Effector memory CD4-positive, alpha-beta T cell (primary cell): ENCODE data around the gene TSPAN10.

Experiments
- DNase-seq, 3 donors: peaks; one replicate each; pipeline ENCODE4 v3.0.0-alpha.2; 2020
- H3K27ac ChIP-seq: 2 replicates; pipeline ENCODE4 v1.7.0; 2013; ENCODE audit warnings: mild to moderate bottlenecking, low read length, moderate library complexity; ENCODE audit not compliant: insufficient read depth, poor library complexity, severe bottlenecking
- H3K27me3 ChIP-seq: replicated peaks from 2 replicates; pipeline ENCODE4 v1.7.0; 2013; ENCODE audit warnings: mild to moderate bottlenecking, low read length; ENCODE audit not compliant: insufficient read depth, control insufficient read depth, poor library complexity, severe bottlenecking
- H3K36me3 ChIP-seq: 2 replicates; pipeline ENCODE4 v1.7.0; 2013; ENCODE audit warnings: mild to moderate bottlenecking, low read length, moderate library complexity; ENCODE audit not compliant: control insufficient read depth, insufficient read depth
- H3K4me1 ChIP-seq: 2 replicates; pipeline ENCODE4 v1.7.0; 2013; ENCODE audit warnings: low read length, mild to moderate bottlenecking; ENCODE audit not compliant: control insufficient read depth, insufficient read depth, poor library complexity, severe bottlenecking
- H3K4me3 ChIP-seq: 2 replicates; pipeline ENCODE4 v1.7.0; 2013; ENCODE audit warnings: low read length, low read depth, mild to moderate bottlenecking; ENCODE audit not compliant: insufficient read depth, poor library complexity, severe bottlenecking
- H3K9me3 ChIP-seq: 2 replicates; pipeline ENCODE4 v1.7.0; 2013; ENCODE audit warnings: mild to moderate bottlenecking, low read length, moderate library complexity; ENCODE audit not compliant: control insufficient read depth
- total RNA-seq, 3 donors: gene quantifications; one replicate each; lab custom pipeline; 2026; lab: John Stamatoyannopoulos, UW

TSPAN10 gene
- total RNA-seq = 0 to 0.52 (median 0.09) reads per million in 3 donors

DNA sequence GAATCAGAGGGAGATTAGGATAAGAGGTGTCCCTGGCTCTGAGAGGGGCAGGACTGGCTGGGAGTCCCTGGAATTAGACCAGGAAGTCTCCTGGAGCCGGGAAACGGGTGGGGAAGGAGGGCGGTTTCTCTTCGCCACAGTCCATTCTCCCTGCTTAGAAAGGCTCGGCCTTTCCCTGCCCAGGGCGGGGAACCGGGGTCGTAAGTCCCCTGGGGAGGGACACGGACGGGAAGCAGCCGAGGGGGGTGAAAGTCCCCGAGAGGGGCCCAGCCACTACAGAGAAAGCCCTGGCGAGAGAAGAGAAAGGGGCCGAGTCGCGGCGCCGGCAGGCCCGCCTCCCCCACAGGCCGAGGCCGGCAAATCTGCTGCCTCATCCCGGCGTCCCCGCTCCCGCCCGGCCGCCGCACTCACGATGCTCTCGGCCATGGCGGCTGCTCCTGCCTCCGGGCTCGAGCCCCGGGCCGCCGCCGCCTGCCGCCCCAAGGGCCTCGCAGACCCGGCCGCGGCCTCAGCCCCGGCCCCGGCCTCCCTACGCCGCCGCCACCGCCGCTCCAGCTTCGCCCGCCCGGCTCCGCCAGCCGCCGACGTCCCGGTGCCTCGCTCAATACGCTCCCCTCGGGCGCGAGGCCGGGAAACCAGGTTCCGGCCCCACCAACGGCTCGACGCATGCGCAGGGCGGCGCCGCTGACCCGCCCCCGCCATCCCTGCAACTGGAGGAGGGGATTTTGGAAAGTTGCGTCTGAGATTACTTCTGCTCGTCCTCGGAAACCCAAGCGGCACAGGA, at the start of gene TSPAN10, which contains the start of gene NPLOC4:
Gene TSPAN10, plus strand, starts transcription at position 692 of the 784 bp plus-strand sequence. CDS start 5,217 bp downstream, outside the sequence.
Gene NPLOC4, minus strand, starts transcription at position 608 of the 784 bp plus-strand sequence. Its CDS starts 182 bp downstream, at position 426.
- H3K27me3 ChIP-seq = no peaks in the 10 kb centered on the region
- H3K36me3 ChIP-seq = no peaks in the 10 kb centered on the region
- H3K9me3 ChIP-seq = no peaks in the 10 kb centered on the region
- peak within 1 kb of the TSS; percentile 79 for H3K4me3 ChIP-seq
- peaks cover 10% of the 10 kb centered on the region for H3K4me1 ChIP-seq
- peak within 1 kb of the TSS; percentile 70 for H3K27ac ChIP-seq
- DNase-seq = peak; percentile 63 to 72 (median 70)

DNA sequence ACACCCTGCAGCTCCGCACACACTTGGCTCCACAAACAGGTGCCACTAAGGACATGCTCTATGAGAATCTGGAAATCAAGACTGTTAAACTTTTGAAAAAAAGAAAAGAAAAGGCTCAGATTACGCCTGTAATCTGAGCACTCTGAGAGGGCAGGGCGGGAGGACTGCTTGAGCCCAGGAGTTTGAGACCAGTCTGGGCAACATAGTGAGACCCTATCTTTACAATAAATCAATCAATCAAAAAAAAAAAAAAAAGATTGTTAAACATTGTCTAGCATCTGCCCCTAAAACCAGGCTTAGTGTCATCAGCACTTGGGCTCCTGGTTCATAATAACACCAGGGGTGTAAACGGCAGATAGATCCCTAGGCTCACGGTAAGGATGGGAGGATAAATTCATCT, 47.4 kb upstream of the TSPAN10 start:
- Histone ChIP-seq H3K4me1 (no peaks in the 10 kb centered on the region), H3K9me3 (no peaks in the 10 kb centered on the region), H3K36me3 (peaks cover 64% of the 10 kb centered on the region), H3K27me3 (no peaks in the 10 kb centered on the region), H3K4me3 (no peak overlapping the region), H3K27ac (no peak overlapping the region)
- no peak for DNase-seq

DNA sequence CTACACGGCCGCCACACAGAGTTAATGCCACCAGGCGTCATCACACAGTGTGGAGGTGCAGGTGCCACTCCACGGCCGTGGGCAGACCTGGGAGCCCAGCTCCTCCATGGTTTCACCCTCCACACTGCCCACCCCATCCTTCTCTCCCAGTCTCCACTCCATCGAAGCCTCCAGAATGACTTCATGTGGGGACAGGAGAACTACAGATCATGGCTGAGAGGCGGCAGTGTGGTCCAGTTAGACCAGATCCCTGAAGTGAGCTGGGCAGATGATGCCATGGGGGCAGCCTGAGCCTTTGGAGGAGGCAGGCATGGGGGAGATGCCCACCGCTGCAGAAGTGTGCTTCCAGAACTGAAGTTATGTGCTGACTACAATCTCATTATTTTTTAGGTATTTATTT, 46.9 kb upstream of the TSPAN10 start:
- H3K4me1 ChIP-seq = no peaks in the 10 kb centered on the region
- no peak overlapping the region for H3K4me3 ChIP-seq
- no peak for DNase-seq
- H3K9me3 ChIP-seq = no peaks in the 10 kb centered on the region
- H3K36me3 ChIP-seq = peaks cover 68% of the 10 kb centered on the region
- H3K27ac ChIP-seq = no peak overlapping the region
- no peaks in the 10 kb centered on the region for H3K27me3 ChIP-seq

DNA sequence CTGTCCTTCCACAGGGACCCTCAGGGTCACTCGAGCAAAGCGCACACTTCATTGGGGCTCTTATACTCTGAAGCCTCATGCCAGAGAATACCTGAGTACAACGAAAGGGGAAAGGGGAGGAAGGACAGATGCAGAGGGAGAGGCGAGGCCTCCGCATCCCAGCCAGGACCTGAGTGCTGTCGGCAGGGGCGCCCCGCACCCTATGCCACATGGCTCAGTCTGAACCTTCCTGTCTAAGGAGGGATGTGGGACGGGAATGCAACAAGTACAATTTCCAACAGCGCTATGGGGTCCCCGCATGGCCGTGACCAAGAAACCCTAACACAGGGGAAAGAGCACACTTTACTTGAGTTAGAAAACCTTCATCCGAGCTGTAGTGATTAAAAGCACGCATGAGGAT, 45.0 kb upstream of the TSPAN10 start:
- Histone ChIP-seq H3K27ac (no peak overlapping the region), H3K36me3 (peaks cover 69% of the 10 kb centered on the region), H3K4me3 (no peak overlapping the region), H3K9me3 (no peaks in the 10 kb centered on the region), H3K27me3 (no peaks in the 10 kb centered on the region), H3K4me1 (no peaks in the 10 kb centered on the region)
- no peak for DNase-seq

DNA sequence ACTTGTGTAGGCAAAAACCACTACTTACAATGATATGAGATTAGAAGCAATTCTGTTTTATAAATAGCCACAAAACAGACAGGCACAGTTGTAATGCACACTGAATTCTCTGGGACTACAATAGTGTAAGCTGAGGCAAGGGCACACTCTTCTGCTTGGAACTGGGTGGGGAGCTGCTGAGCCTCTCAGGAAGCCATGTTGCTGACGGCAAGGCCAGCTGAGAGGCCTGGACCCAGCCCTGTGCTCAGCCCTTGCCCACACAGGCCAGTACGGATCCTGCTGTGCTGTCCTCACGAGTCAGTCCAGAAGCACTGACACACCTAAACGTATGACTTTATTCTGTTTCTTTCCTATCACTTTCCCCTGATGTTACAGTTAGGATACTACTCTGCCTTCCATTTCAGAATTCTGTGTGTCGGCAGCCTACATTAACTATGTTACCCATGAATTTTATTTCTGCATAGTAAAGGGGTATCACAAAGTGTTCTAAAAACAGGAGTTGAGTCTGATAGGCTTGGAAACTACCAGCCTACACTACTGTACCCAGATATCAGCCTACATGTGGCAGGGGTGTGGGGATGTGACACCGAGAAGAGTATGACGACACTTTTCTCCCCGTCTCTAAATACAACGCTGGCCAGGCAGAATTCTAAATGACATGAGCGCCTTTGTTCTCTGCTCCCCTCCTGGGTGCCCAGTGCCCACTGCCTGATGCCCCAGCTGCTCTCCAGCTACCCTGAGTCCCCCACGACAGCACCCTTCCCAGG, 43.7 kb upstream of the TSPAN10 start:
- peaks cover 69% of the 10 kb centered on the region for H3K36me3 ChIP-seq
- H3K9me3 ChIP-seq = no peaks in the 10 kb centered on the region
- H3K4me3 ChIP-seq = no peak overlapping the region
- H3K27me3 ChIP-seq = no peaks in the 10 kb centered on the region
- H3K4me1 ChIP-seq = no peaks in the 10 kb centered on the region
- H3K27ac ChIP-seq = no peak overlapping the region
- no peak for DNase-seq

DNA sequence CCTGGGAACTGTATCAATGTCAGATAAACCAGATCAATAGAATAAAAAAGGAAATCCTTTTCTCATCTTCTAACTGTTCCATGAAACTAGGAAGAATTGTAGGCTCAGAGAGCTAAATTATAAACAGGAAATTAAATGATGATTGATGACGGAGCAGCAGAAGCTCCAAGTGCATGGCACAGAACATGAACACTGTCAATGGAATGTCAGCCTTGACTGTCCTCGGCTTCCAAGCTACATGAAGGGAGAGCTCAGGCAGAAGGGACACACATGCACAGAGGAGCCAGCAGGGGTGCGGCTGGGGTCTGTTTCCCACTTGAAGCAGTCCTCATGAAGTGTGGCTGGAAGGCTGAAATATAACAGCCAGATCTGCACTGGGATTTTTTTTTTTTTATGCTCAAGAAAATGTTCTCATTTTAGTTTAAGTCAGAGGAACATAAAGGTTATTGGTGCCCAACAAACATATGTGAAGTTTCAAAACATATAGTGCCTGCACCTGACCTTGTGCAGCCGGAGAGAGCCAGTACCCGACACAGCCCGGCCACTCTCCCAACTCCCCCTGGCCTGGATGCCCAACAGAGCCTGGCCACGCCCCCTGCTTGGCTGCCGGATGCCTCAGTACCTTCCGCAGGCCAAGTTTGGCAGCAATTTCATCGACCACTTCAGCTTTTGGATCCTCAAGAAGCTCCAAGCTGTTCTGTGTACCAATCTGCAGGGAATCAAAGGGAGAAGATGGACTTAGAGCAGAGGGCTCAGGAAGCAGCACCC, 37.1 kb upstream of the TSPAN10 start:
- Histone ChIP-seq H3K27ac (no peak overlapping the region), H3K27me3 (no peaks in the 10 kb centered on the region), H3K36me3 (peaks cover 60% of the 10 kb centered on the region), H3K4me1 (no peaks in the 10 kb centered on the region), H3K4me3 (no peak overlapping the region), H3K9me3 (no peaks in the 10 kb centered on the region)
- DNase-seq = no peak

DNA sequence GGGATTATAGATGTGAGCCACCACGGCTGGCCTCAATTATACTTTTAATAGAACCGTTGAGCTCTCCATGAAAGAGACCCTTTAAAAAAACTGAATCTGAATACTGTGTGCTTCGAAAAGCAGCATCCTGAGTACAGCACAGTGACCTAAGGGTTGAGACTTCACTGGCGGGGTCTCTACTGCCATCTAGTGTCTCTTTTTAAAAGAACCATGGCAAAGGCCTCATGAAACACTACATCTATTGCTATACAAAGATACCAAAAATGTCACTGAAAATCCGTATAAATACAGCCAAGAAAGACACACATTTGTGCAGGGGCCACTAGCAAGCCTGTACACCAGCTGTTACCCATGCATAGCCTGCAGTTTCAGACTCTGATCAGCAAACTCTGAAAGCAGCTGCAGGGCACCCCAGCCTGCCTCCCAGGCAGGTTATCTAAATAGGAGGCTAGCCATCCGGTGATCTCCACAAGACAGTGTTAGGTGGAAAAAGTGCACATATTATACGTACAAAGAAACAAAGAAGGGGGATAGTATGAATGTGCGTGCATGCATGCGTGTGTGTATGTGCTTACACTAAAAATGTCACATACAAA, 35.4 kb upstream of the TSPAN10 start:
- Histone ChIP-seq H3K4me1 (no peaks in the 10 kb centered on the region), H3K4me3 (no peak overlapping the region), H3K27me3 (no peaks in the 10 kb centered on the region), H3K36me3 (peaks cover 54% of the 10 kb centered on the region), H3K9me3 (no peaks in the 10 kb centered on the region), H3K27ac (no peak overlapping the region)
- DNase-seq = peak in 2 of 3 donors; percentile 4 to 17

DNA sequence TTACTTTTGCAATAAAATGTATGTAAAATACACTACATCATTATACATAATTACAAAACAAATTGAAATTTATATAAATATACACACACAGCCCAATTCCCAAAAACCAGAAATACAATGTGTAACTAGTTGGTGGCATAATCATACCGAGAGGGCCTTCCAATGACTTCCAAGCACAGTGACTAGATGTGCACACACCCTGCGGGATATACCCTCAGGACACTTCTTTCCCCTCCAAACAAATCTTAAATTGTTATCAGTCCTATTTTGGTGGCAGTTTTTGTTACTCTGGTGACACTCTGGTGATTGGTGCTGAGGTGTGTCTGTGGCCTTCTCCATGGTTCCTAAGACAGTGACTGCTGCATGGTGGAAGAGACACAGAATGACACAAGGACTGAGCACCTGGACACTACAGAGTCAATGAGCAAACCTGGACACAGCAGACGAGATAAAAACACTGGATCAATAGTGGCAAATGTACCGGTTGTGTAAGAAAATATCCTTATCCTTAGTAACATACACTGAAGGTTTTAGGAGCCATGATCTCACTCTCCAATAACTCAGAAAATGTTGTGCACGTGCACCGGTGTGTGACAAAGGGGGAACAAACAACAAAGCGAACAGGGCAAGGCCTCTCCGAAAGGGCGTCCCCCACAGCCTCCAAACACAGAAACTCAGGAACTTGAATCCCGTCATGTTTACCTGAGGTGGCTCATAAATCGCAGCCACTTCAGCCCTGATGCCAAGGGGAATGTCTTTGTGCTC, 33.0 kb upstream of the TSPAN10 start:
- Histone ChIP-seq H3K36me3 (peaks cover 61% of the 10 kb centered on the region), H3K4me3 (no peak overlapping the region), H3K4me1 (no peaks in the 10 kb centered on the region), H3K27ac (no peak overlapping the region), H3K27me3 (no peaks in the 10 kb centered on the region), H3K9me3 (no peaks in the 10 kb centered on the region)
- no peak for DNase-seq

DNA sequence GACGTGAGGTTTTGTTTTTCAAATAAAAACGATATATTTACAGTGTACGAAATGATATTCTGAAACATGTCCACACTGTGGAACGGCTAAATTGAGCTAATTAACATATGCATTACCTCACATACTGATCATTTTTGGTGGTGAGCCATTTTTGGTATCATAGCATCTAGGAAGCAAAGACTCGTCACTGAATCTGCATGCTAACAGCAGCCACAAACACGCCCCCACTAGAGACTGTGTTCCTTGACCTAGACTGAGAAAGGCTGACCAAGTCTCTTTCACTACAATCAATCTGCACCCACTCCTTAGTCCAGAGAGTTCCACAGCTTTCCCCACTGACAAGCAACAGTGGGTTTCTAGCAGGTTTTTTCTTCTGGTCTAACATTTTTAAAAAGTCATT, 29.6 kb upstream of the TSPAN10 start:
- Histone ChIP-seq H3K9me3 (no peaks in the 10 kb centered on the region), H3K4me1 (no peaks in the 10 kb centered on the region), H3K27me3 (no peaks in the 10 kb centered on the region), H3K27ac (no peak overlapping the region), H3K4me3 (no peak overlapping the region), H3K36me3 (peaks cover 66% of the 10 kb centered on the region)
- DNase-seq = no peak
